H1 (cell line): Measurements from ENCODE around the gene P3H4. TPM values are rescaled to one million over a fixed set of nuclear protein-coding genes. Genes with fewer than 3 reads are reported as not detected.

Experiments
- CTCF ChIA-PET: fragments of 300-600 bp; sonication (Branson Sonifier 250); formaldehyde crosslinking; loops from one replicate; lab custom pipeline; 2021; ENCODE audit not compliant: partially characterized antibody; lab: Charles Lee
- POLR2A ChIA-PET: fragments of 300-600 bp; sonication (Branson Sonifier 250); formaldehyde crosslinking; loops from one replicate; lab custom pipeline; 2021; ENCODE audit warnings: inconsistent platforms; ENCODE audit not compliant: partially characterized antibody; lab: Charles Lee
- DNase-seq, 2 experiments: peaks; one replicate each; pipeline versions ENCODE4 v3.0.0 to v3.0.0-alpha.2; 2010 to 2022; ENCODE audit warnings: low spot score in 2 of 2, low read depth in 1 of 2, mixed read lengths in 1 of 2
- FAIRE-seq: peaks from 2 replicates; lab custom pipeline; 2011; peaks lifted over from hg19 to GRCh38; lab: Jason Lieb, UNC
- H2AFZ ChIP-seq: 2 replicates; pipeline ENCODE4 v1.8.1; 2012; ENCODE audit warnings: low read length, inconsistent platforms
- H2AK5ac ChIP-seq: 2 replicates; pipeline ENCODE4 v1.6.1; 2013; ENCODE audit warnings: low read depth, low read length
- H2BK120ac ChIP-seq: replicated peaks from 2 replicates; pipeline ENCODE3; 2013; ENCODE audit warnings: low read depth, low read length, inconsistent platforms
- H2BK12ac ChIP-seq: 2 replicates; pipeline ENCODE4 v1.6.1; 2013; ENCODE audit warnings: low read depth, low read length
- H2BK15ac ChIP-seq: 2 replicates; pipeline ENCODE4 v1.6.1; 2013; ENCODE audit warnings: low read length
- H2BK20ac ChIP-seq: 2 replicates; pipeline ENCODE4 v1.6.1; 2013; ENCODE audit warnings: low read length
- H2BK5ac ChIP-seq: 2 replicates; pipeline ENCODE4 v1.6.1; 2013; ENCODE audit warnings: low read depth, low read length
- H3K14ac ChIP-seq: 2 replicates; pipeline ENCODE4 v1.6.1; 2013; ENCODE audit warnings: inconsistent platforms; ENCODE audit not compliant: insufficient read length
- H3K18ac ChIP-seq: 2 replicates; pipeline ENCODE4 v1.6.1; 2013; ENCODE audit warnings: low read length; ENCODE audit errors: extremely low read depth
- H3K23ac ChIP-seq: 2 replicates; pipeline ENCODE4 v1.6.1; 2013; ENCODE audit warnings: inconsistent platforms; ENCODE audit not compliant: insufficient read length
- H3K23me2 ChIP-seq: 2 replicates; pipeline ENCODE4 v1.6.1; 2013; ENCODE audit warnings: low read depth, low read length
- H3K27ac ChIP-seq: 2 replicates; pipeline ENCODE4 v1.6.1; 2011; ENCODE audit warnings: low read depth, low read length, inconsistent platforms
- H3K27me3 ChIP-seq, 4 experiments: replicated peaks in 1 of 4; 1 replicate in 1 of 4; 2 replicates in 3 of 4; pipeline versions ENCODE4 v1.6.1 to v1.8.1; 2011 to 2013; ENCODE audit warnings: low read length in 3 of 4, mild to moderate bottlenecking in 3 of 4, inconsistent platforms in 2 of 4, mixed read lengths in 2 of 4, moderate library complexity in 1 of 4; ENCODE audit not compliant: control insufficient read depth in 3 of 4, insufficient read depth in 3 of 4; ENCODE audit errors: extremely low read depth in 1 of 4
- H3K36me3 ChIP-seq, 4 experiments: 2 replicates each; pipeline versions ENCODE4 v1.6.1 to v1.8.1; 2011 to 2013; ENCODE audit warnings: mild to moderate bottlenecking in 4 of 4, low read length in 3 of 4, moderate library complexity in 2 of 4, control low read depth in 1 of 4, inconsistent platforms in 1 of 4; ENCODE audit not compliant: insufficient read depth in 4 of 4, control insufficient read depth in 2 of 4
- H3K4ac ChIP-seq: replicated peaks from 2 replicates; pipeline ENCODE3; 2013; ENCODE audit warnings: low read length, low read depth, mixed read lengths, inconsistent platforms; ENCODE audit not compliant: insufficient read length
- H3K4me1 ChIP-seq, 4 experiments: replicated peaks in 1 of 4; 1 replicate in 1 of 4; 2 replicates in 3 of 4; pipeline versions ENCODE4 v1.6.1 to v1.8.1; 2011 to 2013; ENCODE audit warnings: low read length in 3 of 4, inconsistent platforms in 2 of 4, mixed read lengths in 1 of 4; ENCODE audit not compliant: insufficient read depth in 4 of 4, control insufficient read depth in 3 of 4
- H3K4me2 ChIP-seq, 2 experiments: 2 replicates each; pipeline versions ENCODE4 v1.6.1 to v1.8.1; 2011 to 2013; ENCODE audit warnings: low read depth in 2 of 2, low read length in 2 of 2, control low read depth in 1 of 2, inconsistent platforms in 1 of 2, mild to moderate bottlenecking in 1 of 2; ENCODE audit not compliant: insufficient read depth in 1 of 2
- H3K4me3 ChIP-seq, 4 experiments: fragments of 200-600, 300-600 bp in 1 of 4; sonication (generic), shearing (Covaris generic), sonication (Bioruptor Twin) in 1 of 4; 2 replicates each; pipeline versions ENCODE4 v1.5.1 to v1.8.1; 2011 to 2016; ENCODE audit warnings: low read length in 4 of 4, low read depth in 3 of 4, control low read depth in 2 of 4, inconsistent platforms in 2 of 4, mild to moderate bottlenecking in 2 of 4, mixed read lengths in 1 of 4, moderate library complexity in 1 of 4; ENCODE audit not compliant: insufficient read depth in 2 of 4; ENCODE audit errors: extremely low read depth in 1 of 4
- H3K56ac ChIP-seq: replicated peaks from 2 replicates; pipeline ENCODE3; 2013; ENCODE audit warnings: low read depth, mild to moderate bottlenecking, mixed read lengths, low read length, inconsistent platforms; ENCODE audit not compliant: insufficient read length
- H3K79me1 ChIP-seq: 2 replicates; pipeline ENCODE4 v1.6.1; 2013; ENCODE audit warnings: low read depth, low read length, control low read depth
- H3K79me2 ChIP-seq, 2 experiments: 2 replicates each; pipeline versions ENCODE4 v1.6.1 to v1.8.1; 2012 to 2013; ENCODE audit warnings: low read length in 2 of 2, mild to moderate bottlenecking in 2 of 2, inconsistent platforms in 1 of 2; ENCODE audit not compliant: insufficient read depth in 2 of 2, control insufficient read depth in 1 of 2
- H3K9ac ChIP-seq, 4 experiments: replicated peaks in 1 of 4; 1 replicate in 1 of 4; 2 replicates in 3 of 4; pipeline versions ENCODE4 v1.6.1 to v1.8.1; 2011 to 2013; ENCODE audit warnings: low read depth in 3 of 4, low read length in 3 of 4, control low read depth in 2 of 4, mild to moderate bottlenecking in 2 of 4, moderate library complexity in 2 of 4, inconsistent platforms in 1 of 4; ENCODE audit errors: extremely low read depth in 1 of 4
- H3K9me3 ChIP-seq, 2 experiments: 2 replicates each; pipeline versions ENCODE4 v1.6.1 to v1.8.1; 2012 to 2013; ENCODE audit warnings: mild to moderate bottlenecking in 2 of 2, moderate library complexity in 2 of 2, control low read depth in 1 of 2, inconsistent platforms in 1 of 2, low read depth in 1 of 2, low read length in 1 of 2, mixed read lengths in 1 of 2; ENCODE audit not compliant: insufficient read depth in 2 of 2
- H4K20me1 ChIP-seq, 2 experiments: replicated peaks in 1 of 2; 2 replicates each; pipeline versions ENCODE3 to v1.8.1; 2011 to 2013; ENCODE audit warnings: inconsistent platforms in 2 of 2, low read length in 2 of 2, mild to moderate bottlenecking in 1 of 2; ENCODE audit not compliant: insufficient read depth in 2 of 2, control insufficient read depth in 1 of 2
- H4K5ac ChIP-seq: 2 replicates; pipeline ENCODE4 v1.6.1; 2013; ENCODE audit warnings: low read length, low read depth, mixed read lengths, inconsistent platforms; ENCODE audit not compliant: insufficient read length
- H4K8ac ChIP-seq: 2 replicates; pipeline ENCODE4 v1.8.0; 2013; ENCODE audit warnings: mild to moderate bottlenecking, moderate library complexity, low read length, inconsistent platforms; ENCODE audit not compliant: insufficient read depth; ENCODE audit errors: extremely low read depth
- H4K91ac ChIP-seq: replicated peaks from 2 replicates; pipeline ENCODE3; 2013; ENCODE audit warnings: low read length, mixed read lengths, inconsistent platforms; ENCODE audit not compliant: insufficient read length
- ASH2L ChIP-seq: fragments of 200-600, 300-600 bp; sonication (generic); IDR thresholded peaks from one replicate; pipeline ENCODE4 v1.7.1; 2017; ENCODE audit warnings: low read length
- EP300 ChIP-seq, 2 experiments: IDR thresholded peaks; 1 replicate in 1 of 2; 2 replicates in 1 of 2; pipeline ENCODE4 v1.6.1; 2011 to 2012; ENCODE audit warnings: low read depth in 2 of 2, low read length in 2 of 2, mild to moderate bottlenecking in 2 of 2, borderline replicate concordance in 1 of 2, inconsistent platforms in 1 of 2, moderate library complexity in 1 of 2
- YY1 ChIP-seq: IDR thresholded peaks from 2 replicates; pipeline ENCODE4 v1.6.1; 2011; ENCODE audit warnings: low read depth, mild to moderate bottlenecking, low read length
- WGBS, 2 experiments: shearing (Covaris generic) in 1 of 2; methylation state at CpG; one replicate each; pipeline versions ENCODE4 v1.1.6 to v1.1.7; 2013 to 2015; ENCODE audit warnings: low lambda C conversion rate in 2 of 2, mixed read lengths in 2 of 2, inconsistent platforms in 1 of 2, low coverage in 1 of 2, missing lambda C conversion rate in 1 of 2; ENCODE audit not compliant: insufficient replicate concordance in 2 of 2, insufficient coverage in 1 of 2, insufficient read length in 1 of 2; ENCODE audit errors: extremely low coverage in 1 of 2, missing lambda C conversion rate in 1 of 2; 5-methylcytosine and 5-hydroxymethylcytosine counted together
- polyA plus RNA-seq, 7 experiments: library from polyadenylated mRNA; depleted of rRNA in 3 of 7; stranded (reverse) in 5 of 7; unstranded in 2 of 7; fragments of >200 nt in 5 of 7; fragments of 200-250 nt in 2 of 7; gene quantifications; 1 replicate in 5 of 7; 2 replicates in 1 of 7; 4 replicates in 1 of 7; pipeline versions ENCODE4 v1.2.1 to v1.2.3, GENCODE V29; 2011 to 2013; ENCODE audit warnings: missing spikeins in 2 of 7, mixed read lengths in 2 of 7
- total RNA-seq: library from RNA; stranded (reverse); fragmentation: NEBNext Ultra II Directional; extraction: Animal tissue kit (Norgen Biotek cat#: 25700); gene quantifications from 2 replicates; pipeline ENCODE4 v1.2.1, GENCODE V29; 2021

The P3H4 gene
- total and polyA plus RNA-seq, 2 of the 8 experiments (the other 6 are each of a cell fraction or from before 2014, with no cell fraction given): 23.4 to 26.7 TPM

DNA sequence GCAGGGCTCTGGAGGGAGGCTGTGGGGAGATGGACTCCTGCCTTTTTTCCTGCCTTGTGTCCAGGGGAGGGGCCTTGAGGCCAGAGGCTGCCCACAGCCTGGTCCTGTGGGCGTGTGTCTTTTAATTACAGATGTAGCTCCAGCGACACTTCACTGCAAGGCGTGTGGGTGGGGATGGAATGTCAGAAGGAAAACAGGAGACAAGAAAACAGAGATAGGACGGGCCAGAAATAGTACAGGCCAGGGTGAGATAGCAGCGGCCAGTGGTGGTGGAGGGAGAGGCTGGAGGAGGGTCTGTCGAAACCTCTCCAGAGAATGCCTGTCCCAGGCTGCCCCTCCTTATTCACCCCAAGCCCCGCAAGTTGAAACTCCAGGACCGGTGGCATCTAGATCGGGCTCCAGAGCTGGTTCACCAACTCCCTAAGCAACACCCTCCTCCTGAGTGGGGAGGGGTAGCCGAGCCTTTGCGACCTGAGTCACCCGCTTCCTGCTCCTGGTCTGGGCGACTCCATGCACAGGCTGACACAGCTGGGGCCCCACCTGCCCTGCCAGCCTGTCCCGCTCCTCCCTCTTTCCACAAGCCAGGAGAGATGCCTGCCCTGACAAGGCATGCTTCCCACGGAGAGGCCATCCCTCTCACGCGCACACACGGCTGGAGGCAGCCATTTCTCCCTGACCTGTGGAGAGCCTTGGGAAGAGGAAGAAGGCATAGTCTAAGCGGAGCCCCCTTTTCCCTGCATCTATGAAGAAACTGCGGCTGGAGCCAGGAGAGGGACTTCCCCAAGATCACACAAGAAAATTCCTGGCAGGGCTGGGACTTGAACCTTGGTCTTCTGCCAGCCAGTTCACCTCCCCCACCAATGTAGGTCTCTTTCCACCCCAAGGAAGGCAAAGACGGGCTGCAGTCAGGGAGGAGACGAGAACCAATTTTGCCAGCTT lies 18.6 kb downstream of the P3H4 start:
- H3K14ac ChIP-seq: no peak overlapping the region
- POLR2A ChIA-PET: interaction anchor here (0.6 to 4.2 kb wide), 11 partner anchors 8 to 107 kb away, joined by 3 to 41 read pairs (median 4); partner anchors contain the start of genes FKBP10, HAP1, JUP and P3H4
- H3K18ac ChIP-seq: peak overlapping the region; percentile 52
- no peak overlapping the region for H3K4ac ChIP-seq
- H3K79me2 ChIP-seq: no peaks in the 10 kb centered on the region
- H2AK5ac ChIP-seq: no peak overlapping the region
- peak overlapping the region; percentile 72 to 79 for H3K4me2 ChIP-seq
- H3K4me3 ChIP-seq: peak overlapping the region in 3 of 4 experiments; percentile 15 to 47 (median 29); a peak in 5 of 8 replicates
- CTCF ChIA-PET: interaction anchor here (0.9 to 2.3 kb wide), 10 partner anchors 8 to 58 kb away, joined by 3 to 11 read pairs (median 4); no protein-coding TSS in a partner anchor
- H2AFZ ChIP-seq: no peak overlapping the region
- H3K27me3 ChIP-seq: peaks cover 0 to 4% (median 2%) of the 10 kb centered on the region in 4 experiments; a peak in 4 of 7 replicates
- no peak overlapping the region for H2BK5ac ChIP-seq
- no peak overlapping the region for H4K91ac ChIP-seq
- no peak overlapping the region for H2BK20ac ChIP-seq
- 35% methylated on average over 21 of the region's 22 CpGs; no CpG with 5 or more reads in 1 of the 2 experiments for WGBS, 2 experiments
- no peak overlapping the region for H3K23ac ChIP-seq
- no peaks in the 10 kb centered on the region for H3K9me3 ChIP-seq
- no peak overlapping the region for H2BK12ac ChIP-seq
- no peak overlapping the region; the same call in 1 of the 2 replicates for H3K27ac ChIP-seq
- TF ChIP-seq ASH2L: peak; percentile 73
- TF ChIP-seq EP300 (IDR thresholded peaks at IDR 0.05; ENCODE audit: borderline replicate concordance in 1 of 2, low read depth in 2 of 2, low read length in 2 of 2): no peak
- 0 out of 2 replicates have a peak, but pooled peaks have one; percentile 24 for TF ChIP-seq YY1
- H2BK15ac ChIP-seq: peak overlapping the region; percentile 46; the same call in 1 of the 2 replicates
- H3K79me1 ChIP-seq: no peaks in the 10 kb centered on the region
- H4K5ac ChIP-seq: no peak overlapping the region
- no peaks in the 10 kb centered on the region for H4K20me1 ChIP-seq
- no peak for FAIRE-seq
- no peak overlapping the region; the same call in 1 of the 2 replicates for H4K8ac ChIP-seq
- peaks cover 6 to 19% (median 15%) of the 10 kb centered on the region in 4 experiments for H3K4me1 ChIP-seq
- H3K56ac ChIP-seq: no peak overlapping the region
- H3K9ac ChIP-seq: peak overlapping the region in 2 of 4 experiments; percentile 17 to 29; a peak in 5 of 7 replicates
- H3K23me2 ChIP-seq: no peaks in the 10 kb centered on the region; the same call in 1 of the 2 replicates
- H3K36me3 ChIP-seq: no peaks in the 10 kb centered on the region
- no peak for DNase-seq
- H2BK120ac ChIP-seq: no peak overlapping the region
